Activated T-cell treated with anti-CD3 and anti-CD28 coated beads, Interleukin-2, amount 50 U/mL, for 1 hour (primary cell): ENCODE data around the gene LRRC4.

Experiments used
- DNase-seq: peaks from one replicate; pipeline ENCODE4 v3.0.0-alpha.2; 2020

Gene LRRC4

GRCh38 chr7:128030263-128030653 is 979 bp downstream of the LRRC4 start:
- no peak for DNase-seq

DNA sequence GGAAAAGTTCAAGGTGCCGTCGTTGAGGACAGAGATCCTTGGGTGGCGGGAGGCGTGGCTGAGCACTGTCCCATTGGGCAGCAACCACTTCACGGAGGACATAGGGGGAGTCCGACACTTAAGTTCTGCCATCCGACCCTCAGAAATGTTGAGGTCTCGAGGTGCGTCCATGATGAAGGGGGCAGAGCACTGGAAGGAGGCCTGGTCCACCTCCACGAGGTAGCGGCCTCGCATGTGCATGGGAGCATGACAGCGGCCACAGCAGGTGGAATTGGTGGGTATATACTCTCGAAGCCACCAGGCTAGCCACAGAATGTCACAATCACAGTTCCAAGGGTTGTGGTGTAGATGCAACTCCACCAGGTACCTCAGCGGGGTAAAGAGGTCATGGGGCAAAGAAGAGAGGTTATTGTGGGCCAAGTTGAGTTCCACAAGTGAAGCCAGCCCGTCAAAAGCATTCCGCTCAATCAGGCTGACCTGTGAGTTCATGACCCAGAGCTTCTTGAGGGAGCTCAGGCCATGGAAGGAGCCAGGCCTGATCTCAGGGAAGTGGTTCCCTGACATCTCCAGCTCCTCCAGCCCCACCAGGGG is 1.7 kb downstream of the LRRC4 start:
- no peak for DNase-seq

- no peak for DNase-seq
Observed at GRCh38 chr7:128027485-128027980, 3.7 kb downstream of the LRRC4 start.

GRCh38 chr7:128026551-128026950 is 4.7 kb downstream of the LRRC4 start:
- no peak for DNase-seq

DNA sequence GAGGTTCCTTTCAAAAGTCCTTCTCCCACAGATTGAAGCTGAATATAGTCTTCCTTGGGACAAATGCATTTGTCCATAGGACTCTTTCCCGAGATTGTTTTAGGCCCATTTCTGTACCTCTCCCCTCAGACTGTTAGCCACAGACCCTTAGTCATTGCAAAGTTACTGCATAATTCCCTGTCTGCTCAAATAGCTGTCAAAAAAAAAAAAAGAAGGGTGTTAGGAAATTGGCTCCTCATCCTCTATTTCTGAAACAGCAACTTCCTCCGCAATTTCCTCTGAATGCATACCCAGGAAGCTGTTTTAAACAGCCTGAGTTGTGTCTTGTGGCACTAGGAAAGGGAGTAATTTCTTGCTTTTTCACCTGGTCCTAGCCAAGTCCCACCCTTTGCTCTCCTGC is 5.4 kb downstream of the LRRC4 start:
- no peak for DNase-seq

- DNase-seq = no peak
Observed at GRCh38 chr7:128025380-128025779, 5.9 kb downstream of the LRRC4 start.

DNA sequence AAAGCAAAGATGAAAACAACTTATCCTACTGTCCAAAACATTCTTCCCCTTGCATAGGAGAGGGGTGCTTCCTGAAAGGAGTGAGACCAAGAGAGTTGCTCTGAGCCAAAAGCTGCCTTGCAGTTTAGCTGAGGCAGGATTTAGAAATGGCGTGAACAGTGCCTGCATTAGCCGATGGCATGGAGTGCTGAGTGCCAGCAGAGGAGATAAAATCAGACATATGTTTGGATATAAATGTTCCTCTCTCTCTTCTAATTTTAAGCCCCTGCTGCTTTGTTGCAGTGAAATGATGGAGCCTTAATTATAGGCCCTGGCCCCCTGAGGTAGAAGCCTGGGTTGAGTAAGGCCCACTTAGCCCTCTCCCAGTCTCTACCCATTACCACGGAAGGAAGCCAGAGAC is 7.1 kb downstream of the LRRC4 start:
- DNase-seq = no peak

DNA sequence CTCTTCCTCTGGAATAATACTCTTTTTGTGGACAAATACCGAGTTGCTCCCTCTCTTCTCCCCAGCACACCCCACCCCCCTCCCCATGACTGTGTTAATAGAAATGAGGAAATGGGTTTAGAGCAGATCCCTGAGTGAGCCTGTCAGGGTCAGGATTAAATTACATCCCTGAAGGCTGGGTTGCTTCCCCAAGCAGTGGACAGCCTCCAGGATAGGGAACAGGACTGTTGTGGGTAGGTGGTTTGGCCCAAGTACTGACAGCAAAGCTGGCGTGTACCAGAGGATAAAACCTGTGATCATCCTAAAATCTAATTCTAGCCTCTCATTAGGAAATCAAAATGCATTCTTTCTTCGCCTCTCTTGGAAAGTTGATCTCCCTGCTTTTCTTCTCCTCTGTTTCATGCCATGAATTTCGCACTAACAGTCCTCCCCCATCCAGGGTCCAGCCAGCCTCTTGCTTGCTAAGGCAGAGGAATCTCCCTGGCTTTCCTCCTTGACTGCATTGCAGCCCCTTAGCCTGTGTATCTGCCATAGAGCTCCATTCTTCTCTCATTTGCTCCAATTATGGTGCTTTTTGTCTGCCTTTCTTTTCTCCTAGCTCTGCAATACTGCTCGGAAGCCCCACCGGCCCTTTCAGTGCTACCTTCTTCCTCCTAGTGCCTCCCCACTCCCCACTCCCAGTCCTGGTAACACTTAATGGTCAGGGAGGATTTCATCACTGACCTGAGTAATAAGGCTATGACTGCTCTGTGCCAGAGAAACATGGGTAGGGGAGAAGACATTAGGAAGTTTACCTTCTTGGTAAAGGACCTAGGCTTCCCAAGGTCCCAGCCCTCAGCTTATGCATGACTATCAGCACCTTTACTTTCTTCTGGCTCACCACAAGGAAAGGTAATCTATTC is 8.4 kb downstream of the LRRC4 start:
- DNase-seq = no peak

DNA sequence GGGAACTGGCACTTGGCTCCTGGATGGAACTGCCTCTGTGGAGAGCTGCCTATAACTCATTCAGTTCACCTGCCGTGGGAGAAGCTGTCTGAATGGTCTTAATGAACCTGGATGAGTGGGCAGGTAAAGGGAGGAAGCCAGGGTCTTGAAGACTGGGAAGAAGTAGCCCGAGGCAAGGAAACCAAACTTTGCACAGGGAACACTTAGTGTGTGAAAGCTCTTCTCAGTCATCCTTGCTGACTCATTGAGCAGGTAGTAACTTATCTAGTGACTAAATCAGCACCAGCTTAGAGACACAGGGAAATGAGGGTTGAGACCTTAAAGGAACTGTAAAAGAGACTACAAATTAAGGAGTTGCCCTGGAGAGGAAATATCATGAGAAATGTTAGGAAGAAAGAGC is 9.9 kb downstream of the LRRC4 start:
- DNase-seq = no peak

- no peak for DNase-seq
Observed at GRCh38 chr7:128020159-128020558, 11.1 kb downstream of the LRRC4 start.

- no peak for DNase-seq
Observed at GRCh38 chr7:128019288-128019687, 11.9 kb downstream of the LRRC4 start.

GRCh38 chr7:128017862-128018845 is 13.1 kb downstream of the LRRC4 start:
- no peak for DNase-seq

- no peak for DNase-seq
Observed at GRCh38 chr7:128017460-128017859, 13.8 kb downstream of the LRRC4 start.

GRCh38 chr7:128014811-128015210 is 16.4 kb downstream of the LRRC4 start:
- no peak for DNase-seq

- no peak for DNase-seq
Observed at GRCh38 chr7:128011131-128011661, 20.0 kb downstream of the LRRC4 start.

DNA sequence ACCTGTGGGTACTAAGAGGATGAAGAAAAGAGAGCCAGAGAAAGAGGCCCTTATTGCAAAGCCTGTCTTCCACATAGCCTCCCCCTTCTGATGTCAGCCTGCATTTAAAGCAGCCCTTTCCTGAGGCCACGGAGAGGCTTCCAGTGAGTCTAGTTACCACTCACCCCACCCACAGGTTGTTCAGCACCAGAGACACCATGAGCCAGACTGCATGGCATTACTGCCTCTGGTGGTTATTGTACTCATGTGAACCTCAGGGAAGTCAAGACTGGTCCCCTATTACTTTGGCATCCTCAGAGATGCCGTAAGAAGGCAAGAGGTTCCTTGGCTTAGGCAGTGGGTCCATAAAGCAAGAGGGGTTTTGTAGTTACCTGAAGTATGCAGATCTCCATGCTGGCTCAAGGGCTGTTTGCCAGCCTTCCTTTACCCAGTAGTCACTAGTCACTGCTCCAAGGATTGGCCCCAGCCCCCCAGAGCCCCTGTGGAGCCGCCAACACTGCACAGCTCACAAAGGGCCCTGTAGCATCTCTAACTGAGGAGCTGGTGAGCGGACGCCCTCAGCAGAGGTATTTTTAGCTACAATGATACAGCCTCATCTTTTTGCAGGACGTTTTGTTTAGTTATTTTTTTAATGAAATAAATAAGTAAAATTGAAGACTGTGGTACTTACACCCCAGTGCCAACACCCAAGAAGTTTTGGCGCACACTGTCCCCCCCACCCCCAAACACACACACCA is 20.7 kb downstream of the LRRC4 start:
- no peak for DNase-seq

DNA sequence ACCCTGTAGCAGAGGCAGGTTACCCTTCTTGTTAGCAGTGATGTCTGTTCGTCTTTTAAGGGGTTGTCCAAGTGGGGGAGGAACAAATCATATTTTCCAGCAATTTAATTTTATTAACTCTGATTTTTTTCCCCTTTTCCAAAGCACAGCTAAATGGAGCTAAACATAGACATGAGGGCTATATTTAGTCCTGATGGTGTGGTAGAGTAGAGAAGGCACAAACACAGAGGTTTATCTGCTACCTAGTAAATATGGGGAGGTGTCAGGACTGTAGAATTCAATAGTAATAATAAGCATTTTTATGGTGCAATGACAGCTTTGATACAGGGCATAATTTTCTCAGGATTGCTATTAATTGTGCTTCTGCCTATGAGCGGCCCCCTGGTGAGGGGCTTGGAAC is 22.5 kb downstream of the LRRC4 start:
- no peak for DNase-seq

- no peak for DNase-seq
Observed at GRCh38 chr7:128008141-128008540, 23.1 kb downstream of the LRRC4 start.

GRCh38 chr7:128007303-128007680 is 23.9 kb downstream of the LRRC4 start:
- DNase-seq = no peak

- no peak for DNase-seq
Observed at GRCh38 chr7:128006550-128007302, 24.5 kb downstream of the LRRC4 start.

GRCh38 chr7:128005759-128006159 is 25.5 kb downstream of the LRRC4 start:
- DNase-seq = no peak
